GM23338 (cell line): ENCODE results near the gene ABAT. TPM values are rescaled to one million over a fixed set of nuclear protein-coding genes. Genes with fewer than 3 reads are reported as not detected.
"Not testable (repeated sequence)": the region's sequence is repeated elsewhere in the genome, so short reads cannot be mapped to it uniquely, and the experiment has no call there.

Experiments
- ATAC-seq: fragments of 200-7000 bp; cut with Tn5 transposase; 3 replicates; pipeline ENCODE4 v1.9.1; 2020
- DNase-seq: peaks from one replicate; pipeline ENCODE4 v3.0.0-alpha.2; 2015; ENCODE audit warnings: low spot score
- H2AFZ ChIP-seq: fragments of 200-600 bp; sonication (generic); 2 replicates; pipeline ENCODE4 v1.8.0; 2016; ENCODE audit warnings: antibody characterized with exemption, mild to moderate bottlenecking, moderate library complexity
- H3F3A ChIP-seq: fragments of 200-600 bp; sonication (generic); replicated peaks from 2 replicates; pipeline ENCODE4 v1.8.0; 2017; ENCODE audit warnings: antibody characterized with exemption, mixed run types, low read depth
- H3K27ac ChIP-seq: fragments of 200-600 bp; sonication (generic); 2 replicates; pipeline ENCODE4 v1.6.1; 2016; ENCODE audit warnings: low read depth
- H3K27me3 ChIP-seq: fragments of 200-600 bp; sonication (generic); 2 replicates; pipeline ENCODE4 v1.8.0; 2016; ENCODE audit warnings: mild to moderate bottlenecking, mixed run types, moderate library complexity; ENCODE audit not compliant: insufficient read depth
- H3K36me3 ChIP-seq: fragments of 200-600 bp; sonication (generic); 2 replicates; pipeline ENCODE4 v1.8.0; 2016; ENCODE audit warnings: mild to moderate bottlenecking; ENCODE audit not compliant: insufficient read depth
- H3K4me1 ChIP-seq: fragments of 200-600 bp; sonication (generic); 2 replicates; pipeline ENCODE4 v1.8.0; 2016; ENCODE audit warnings: mild to moderate bottlenecking, moderate library complexity; ENCODE audit not compliant: insufficient read depth
- H3K4me2 ChIP-seq: fragments of 200-600 bp; sonication (generic); 2 replicates; pipeline ENCODE4 v1.7.1; 2017; ENCODE audit warnings: mixed run types
- H3K4me3 ChIP-seq: fragments of 200-600 bp; sonication (generic); 2 replicates; pipeline ENCODE4 v1.6.1; 2016; ENCODE audit warnings: mixed run types
- H3K79me2 ChIP-seq: fragments of 200-600 bp; sonication (generic); replicated peaks from 2 replicates; pipeline ENCODE4 v1.8.0; 2017; ENCODE audit warnings: mild to moderate bottlenecking; ENCODE audit not compliant: insufficient read depth
- H3K9me2 ChIP-seq: fragments of 200-600 bp; sonication (generic); 2 replicates; pipeline ENCODE4 v1.8.0; 2017; ENCODE audit not compliant: insufficient read depth
- H4K20me1 ChIP-seq: fragments of 200-600 bp; sonication (generic); replicated peaks from 2 replicates; pipeline ENCODE4 v1.8.0; 2017; ENCODE audit warnings: mild to moderate bottlenecking; ENCODE audit not compliant: insufficient read depth
- H3K27ac Mint-ChIP-seq: 2 replicates; pipeline ENCODE4 v1.8.0; 2020; ENCODE audit warnings: inconsistent platforms, mild to moderate bottlenecking, moderate library complexity, mixed read lengths
- H3K27me3 Mint-ChIP-seq: 3 replicates; pipeline ENCODE4 v1.8.0; 2022; ENCODE audit warnings: low read depth, mild to moderate bottlenecking, moderate library complexity, mixed read lengths, inconsistent platforms; ENCODE audit not compliant: insufficient read depth, poor library complexity
- H3K36me3 Mint-ChIP-seq: 3 replicates; pipeline ENCODE4 v1.8.0; 2021; ENCODE audit warnings: low read depth, mild to moderate bottlenecking, inconsistent platforms, moderate library complexity, mixed read lengths
- H3K4me1 Mint-ChIP-seq: 3 replicates; pipeline ENCODE4 v1.8.0; 2020; ENCODE audit warnings: mild to moderate bottlenecking, inconsistent platforms, mixed read lengths
- H3K4me3 Mint-ChIP-seq: 3 replicates; pipeline ENCODE4 v1.8.0; 2021; ENCODE audit warnings: moderate library complexity, mild to moderate bottlenecking, inconsistent platforms, mixed read lengths
- H3K9me3 Mint-ChIP-seq: 3 replicates; pipeline ENCODE4 v1.8.0; 2020; ENCODE audit warnings: moderate library complexity, mild to moderate bottlenecking, inconsistent platforms, mixed read lengths
- polyA plus RNA-seq: library from polyadenylated mRNA; unstranded; fragments of >200 nt; fragmentation: Nextera tagmentation; extraction: Ambion mirVana; gene quantifications from 2 replicates; pipeline ENCODE4 v1.2.1, GENCODE V29; 2016
- total RNA-seq: library from RNA; depleted of rRNA; stranded (reverse); fragments of >200 nt; shearing (Covaris generic); gene quantifications from 2 replicates; pipeline ENCODE4 v1.2.3, GENCODE V29; 2014
- TF ChIP-seq, protein P1 (sequence below): fragments of 250-450 bp; sonication (Bioruptor Pico); IDR thresholded peaks from 2 replicates; pipeline ENCODE4 v1.5.0; 2020; ENCODE audit warnings: mild to moderate bottlenecking, moderate library complexity
- TF ChIP-seq, protein P2 (sequence below), 2 experiments: fragments of 200-600 bp in 1 of 2; sonication (generic) in 1 of 2; conservative IDR thresholded peaks; 2 replicates each; pipeline versions ENCODE4 v1.5.1 to v1.6.1; 2016 to 2017; ENCODE audit warnings: antibody characterized with exemption in 2 of 2, low read depth in 2 of 2, mild to moderate bottlenecking in 2 of 2, moderate library complexity in 1 of 2

ABAT gene
- total and polyA plus RNA-seq, 2 experiments from 2014 or later: 4.4 to 8.8 TPM

DNA sequence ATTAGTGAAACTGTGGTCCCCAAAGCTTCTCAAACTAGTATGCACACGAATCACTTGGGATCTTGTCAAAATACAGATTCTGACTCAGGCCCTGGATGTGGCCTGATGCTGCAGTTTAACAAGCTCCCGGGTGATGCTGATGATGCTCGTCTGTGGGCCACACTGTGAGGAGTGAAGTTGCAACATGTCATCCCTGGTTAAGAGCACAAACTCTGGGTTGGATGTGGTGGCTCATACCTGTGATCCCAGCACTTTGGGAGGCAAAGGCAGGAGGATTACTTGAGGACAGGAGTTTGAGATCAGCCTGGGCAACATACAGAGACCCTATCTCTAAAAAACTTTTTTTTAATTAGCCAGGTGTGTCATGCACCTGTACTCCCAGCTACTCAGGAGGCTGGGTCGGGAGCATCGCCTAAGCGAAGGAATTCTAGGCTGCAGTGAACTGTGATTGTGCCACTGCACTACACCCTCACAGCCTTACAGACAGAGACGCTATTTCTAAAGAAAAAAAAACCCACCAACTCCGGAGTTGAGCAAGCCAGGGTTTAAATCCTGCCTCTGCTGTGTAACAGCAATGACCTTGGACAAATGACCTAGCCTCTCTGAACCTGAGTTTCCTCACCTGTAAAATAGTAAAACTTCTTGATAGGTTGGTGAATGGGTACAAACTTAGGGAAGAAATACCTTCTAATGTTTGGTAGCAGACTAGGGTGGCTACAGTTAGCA lies 24.4 kb upstream of the ABAT start (continued):
- TF ChIP-seq, protein P1, sequence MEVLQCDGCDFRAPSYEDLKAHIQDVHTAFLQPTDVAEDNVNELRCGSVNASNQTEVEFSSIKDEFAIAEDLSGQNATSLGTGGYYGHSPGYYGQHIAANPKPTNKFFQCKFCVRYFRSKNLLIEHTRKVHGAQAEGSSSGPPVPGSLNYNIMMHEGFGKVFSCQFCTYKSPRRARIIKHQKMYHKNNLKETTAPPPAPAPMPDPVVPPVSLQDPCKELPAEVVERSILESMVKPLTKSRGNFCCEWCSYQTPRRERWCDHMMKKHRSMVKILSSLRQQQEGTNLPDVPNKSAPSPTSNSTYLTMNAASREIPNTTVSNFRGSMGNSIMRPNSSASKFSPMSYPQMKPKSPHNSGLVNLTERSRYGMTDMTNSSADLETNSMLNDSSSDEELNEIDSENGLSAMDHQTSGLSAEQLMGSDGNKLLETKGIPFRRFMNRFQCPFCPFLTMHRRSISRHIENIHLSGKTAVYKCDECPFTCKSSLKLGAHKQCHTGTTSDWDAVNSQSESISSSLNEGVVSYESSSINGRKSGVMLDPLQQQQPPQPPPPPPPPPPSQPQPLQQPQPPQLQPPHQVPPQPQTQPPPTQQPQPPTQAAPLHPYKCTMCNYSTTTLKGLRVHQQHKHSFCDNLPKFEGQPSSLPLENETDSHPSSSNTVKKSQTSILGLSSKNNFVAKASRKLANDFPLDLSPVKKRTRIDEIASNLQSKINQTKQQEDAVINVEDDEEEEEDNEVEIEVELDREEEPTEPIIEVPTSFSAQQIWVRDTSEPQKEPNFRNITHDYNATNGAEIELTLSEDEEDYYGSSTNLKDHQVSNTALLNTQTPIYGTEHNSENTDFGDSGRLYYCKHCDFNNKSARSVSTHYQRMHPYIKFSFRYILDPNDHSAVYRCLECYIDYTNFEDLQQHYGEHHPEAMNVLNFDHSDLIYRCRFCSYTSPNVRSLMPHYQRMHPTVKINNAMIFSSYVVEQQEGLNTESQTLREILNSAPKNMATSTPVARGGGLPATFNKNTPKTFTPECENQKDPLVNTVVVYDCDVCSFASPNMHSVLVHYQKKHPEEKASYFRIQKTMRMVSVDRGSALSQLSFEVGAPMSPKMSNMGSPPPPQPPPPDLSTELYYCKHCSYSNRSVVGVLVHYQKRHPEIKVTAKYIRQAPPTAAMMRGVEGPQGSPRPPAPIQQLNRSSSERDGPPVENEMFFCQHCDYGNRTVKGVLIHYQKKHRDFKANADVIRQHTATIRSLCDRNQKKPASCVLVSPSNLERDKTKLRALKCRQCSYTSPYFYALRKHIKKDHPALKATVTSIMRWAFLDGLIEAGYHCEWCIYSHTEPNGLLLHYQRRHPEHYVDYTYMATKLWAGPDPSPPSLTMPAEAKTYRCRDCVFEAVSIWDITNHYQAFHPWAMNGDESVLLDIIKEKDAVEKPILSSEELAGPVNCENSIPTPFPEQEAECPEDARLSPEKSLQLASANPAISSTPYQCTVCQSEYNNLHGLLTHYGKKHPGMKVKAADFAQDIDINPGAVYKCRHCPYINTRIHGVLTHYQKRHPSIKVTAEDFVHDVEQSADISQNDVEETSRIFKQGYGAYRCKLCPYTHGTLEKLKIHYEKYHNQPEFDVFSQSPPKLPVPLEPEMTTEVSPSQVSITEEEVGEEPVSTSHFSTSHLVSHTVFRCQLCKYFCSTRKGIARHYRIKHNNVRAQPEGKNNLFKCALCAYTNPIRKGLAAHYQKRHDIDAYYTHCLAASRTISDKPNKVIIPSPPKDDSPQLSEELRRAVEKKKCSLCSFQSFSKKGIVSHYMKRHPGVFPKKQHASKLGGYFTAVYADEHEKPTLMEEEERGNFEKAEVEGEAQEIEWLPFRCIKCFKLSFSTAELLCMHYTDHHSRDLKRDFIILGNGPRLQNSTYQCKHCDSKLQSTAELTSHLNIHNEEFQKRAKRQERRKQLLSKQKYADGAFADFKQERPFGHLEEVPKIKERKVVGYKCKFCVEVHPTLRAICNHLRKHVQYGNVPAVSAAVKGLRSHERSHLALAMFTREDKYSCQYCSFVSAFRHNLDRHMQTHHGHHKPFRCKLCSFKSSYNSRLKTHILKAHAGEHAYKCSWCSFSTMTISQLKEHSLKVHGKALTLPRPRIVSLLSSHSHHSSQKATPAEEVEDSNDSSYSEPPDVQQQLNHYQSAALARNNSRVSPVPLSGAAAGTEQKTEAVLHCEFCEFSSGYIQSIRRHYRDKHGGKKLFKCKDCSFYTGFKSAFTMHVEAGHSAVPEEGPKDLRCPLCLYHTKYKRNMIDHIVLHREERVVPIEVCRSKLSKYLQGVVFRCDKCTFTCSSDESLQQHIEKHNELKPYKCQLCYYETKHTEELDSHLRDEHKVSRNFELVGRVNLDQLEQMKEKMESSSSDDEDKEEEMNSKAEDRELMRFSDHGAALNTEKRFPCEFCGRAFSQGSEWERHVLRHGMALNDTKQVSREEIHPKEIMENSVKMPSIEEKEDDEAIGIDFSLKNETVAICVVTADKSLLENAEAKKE (CRISPR knock-in tag): no peak

DNA sequence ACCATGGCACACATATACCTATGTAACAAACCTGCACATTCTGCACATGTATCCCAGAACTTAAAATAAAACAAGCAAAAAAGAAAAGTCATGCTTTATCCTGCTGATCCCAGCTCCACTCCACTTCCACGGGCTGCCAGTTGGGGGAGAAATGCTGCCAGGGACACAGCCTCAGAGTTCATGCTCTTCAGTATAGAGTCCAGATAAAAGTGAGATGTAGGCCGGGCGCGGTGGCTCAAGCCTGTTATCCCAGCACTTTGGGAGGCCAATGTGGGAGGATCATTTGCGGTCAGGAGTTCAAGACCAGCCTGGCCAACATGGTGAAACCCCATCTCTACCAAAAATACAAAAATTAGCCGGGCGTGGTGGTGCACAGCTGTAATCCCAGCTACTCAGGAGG lies 22.5 kb upstream of the ABAT start:
- Mint-ChIP-seq H3K4me1 (peaks cover 10% of the 10 kb centered on the region), H3K36me3 (peaks cover 24% of the 10 kb centered on the region), H3K27ac (peak overlapping the region; percentile 50; the same call in 1 of the 2 replicates)
- H3K36me3 ChIP-seq, H3K27me3 Mint-ChIP-seq, H3K4me3 ChIP-seq, H3K27ac ChIP-seq, H4K20me1 ChIP-seq, H3K4me1 ChIP-seq, H3K9me3 Mint-ChIP-seq, H3K79me2 ChIP-seq, H3K9me2 ChIP-seq, H3F3A ChIP-seq, H3K4me3 Mint-ChIP-seq, H3K4me2 ChIP-seq, H3K27me3 ChIP-seq, H2AFZ ChIP-seq: not testable (repeated sequence)
- TF ChIP-seq, protein P2, sequence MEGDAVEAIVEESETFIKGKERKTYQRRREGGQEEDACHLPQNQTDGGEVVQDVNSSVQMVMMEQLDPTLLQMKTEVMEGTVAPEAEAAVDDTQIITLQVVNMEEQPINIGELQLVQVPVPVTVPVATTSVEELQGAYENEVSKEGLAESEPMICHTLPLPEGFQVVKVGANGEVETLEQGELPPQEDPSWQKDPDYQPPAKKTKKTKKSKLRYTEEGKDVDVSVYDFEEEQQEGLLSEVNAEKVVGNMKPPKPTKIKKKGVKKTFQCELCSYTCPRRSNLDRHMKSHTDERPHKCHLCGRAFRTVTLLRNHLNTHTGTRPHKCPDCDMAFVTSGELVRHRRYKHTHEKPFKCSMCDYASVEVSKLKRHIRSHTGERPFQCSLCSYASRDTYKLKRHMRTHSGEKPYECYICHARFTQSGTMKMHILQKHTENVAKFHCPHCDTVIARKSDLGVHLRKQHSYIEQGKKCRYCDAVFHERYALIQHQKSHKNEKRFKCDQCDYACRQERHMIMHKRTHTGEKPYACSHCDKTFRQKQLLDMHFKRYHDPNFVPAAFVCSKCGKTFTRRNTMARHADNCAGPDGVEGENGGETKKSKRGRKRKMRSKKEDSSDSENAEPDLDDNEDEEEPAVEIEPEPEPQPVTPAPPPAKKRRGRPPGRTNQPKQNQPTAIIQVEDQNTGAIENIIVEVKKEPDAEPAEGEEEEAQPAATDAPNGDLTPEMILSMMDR (conservative IDR thresholded peaks at IDR 0.05; ENCODE audit: low read depth in 2 of 2): peak; percentile 60 to 65
- ATAC-seq (peak; percentile 80), DNase-seq (peak; percentile 63)
